ENCODE measurements around the gene KLHL14.

Gene KLHL14

GRCh38 chr18:32634876-32635431, 137.9 kb downstream of the KLHL14 start:
- no peak for DNase-seq (ENCODE audit: low read depth)

GRCh38 chr18:32629981-32630700, 142.7 kb downstream of the KLHL14 start:
- no peak for DNase-seq (ENCODE audit: low read depth)

DNA sequence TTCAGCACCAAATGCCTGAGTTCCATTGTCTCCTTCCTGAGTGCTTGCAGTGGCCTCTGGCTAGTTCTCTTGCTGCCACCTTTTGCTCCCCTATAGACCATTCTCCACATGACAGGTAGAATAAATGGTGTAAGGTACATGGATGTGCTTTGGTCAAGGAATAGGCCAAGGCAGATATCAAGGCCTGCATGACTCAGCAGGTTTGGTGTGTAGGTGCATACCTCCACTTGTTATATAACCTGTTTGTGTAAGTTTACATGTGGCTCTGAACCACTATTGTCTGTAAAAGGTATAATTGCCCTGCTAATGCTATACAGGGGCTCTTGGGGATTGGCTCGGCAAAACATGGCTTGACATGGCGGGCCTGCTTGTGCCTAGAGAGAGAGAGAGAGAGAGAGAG, 143.5 kb downstream of the KLHL14 start:
- DNase-seq (ENCODE audit: low read depth) = no peak

DNA sequence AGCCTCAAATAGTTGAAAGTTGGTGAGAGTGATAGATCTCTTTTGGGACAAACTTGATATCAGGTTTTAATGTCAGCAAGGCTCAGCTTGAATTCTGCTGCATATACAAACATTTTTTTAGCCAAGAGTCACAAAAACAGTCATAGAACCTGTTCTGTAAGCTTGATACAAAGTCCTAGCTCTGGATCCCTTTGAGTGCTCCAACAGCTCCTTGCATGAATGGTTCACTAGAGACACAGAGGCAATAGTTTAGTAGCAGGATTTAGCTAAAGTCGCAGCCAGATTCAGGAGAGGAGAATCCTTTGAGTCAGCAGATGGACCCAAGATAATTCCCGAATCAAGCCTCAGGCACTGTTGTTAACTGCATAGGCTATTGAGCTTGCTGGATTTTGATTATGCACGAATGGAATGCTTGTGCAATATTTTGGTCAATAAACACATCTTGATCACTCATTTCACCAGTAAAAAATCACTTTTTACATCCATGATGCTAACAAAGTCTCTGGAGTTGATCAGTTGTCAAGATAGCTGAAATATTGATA, 148.6 kb downstream of the KLHL14 start:
- DNase-seq (ENCODE audit: low read depth) = no peak

GRCh38 chr18:32623563-32623962, 149.3 kb downstream of the KLHL14 start:
- DNase-seq (ENCODE audit: low read depth) = no peak
